ENCODE results near the gene VIPR2. TPM values are rescaled to one million over a fixed set of nuclear protein-coding genes. Genes with fewer than 3 reads are reported as not detected.

Gene VIPR2
- total RNA-seq, 2 experiments from 2014 or later: 0.83 to 1.7 TPM

- intact Hi-C loops (cut with micrococcal nuclease): no loop called here
- CTCF ChIA-PET: no interaction called here
- Mint-ChIP-seq H3K4me1 (ENCODE audit: low read depth) (peaks cover 23% of the 10 kb centered on the region), H3K4me3 (no peak overlapping the region), H3K27ac (no peak overlapping the region), H3K9me3 (peaks cover 6% of the 10 kb centered on the region), H3K36me3 (ENCODE audit: low read depth) (no peaks in the 10 kb centered on the region), H3K27me3 (ENCODE audit: low read depth) (peaks cover 8% of the 10 kb centered on the region)
- DNase-seq: no peak
These were observed 123.7 kb downstream of the VIPR2 start for GRCh38 chr7:159020987-159021386.

- peaks cover 23% of the 10 kb centered on the region for H3K4me1 Mint-ChIP-seq (ENCODE audit: low read depth)
- no peak overlapping the region for H3K4me3 Mint-ChIP-seq
- H3K36me3 Mint-ChIP-seq (ENCODE audit: low read depth): no peaks in the 10 kb centered on the region
- H3K27me3 Mint-ChIP-seq (ENCODE audit: low read depth): peaks cover 6% of the 10 kb centered on the region
- intact Hi-C loops (cut with micrococcal nuclease): loop anchor here (5.0 kb wide), 3 partner anchors 33 to 202 kb away; no protein-coding TSS in a partner anchor
- H3K27ac Mint-ChIP-seq: peak overlapping the region; percentile 54
- H3K9me3 Mint-ChIP-seq: peaks cover 6% of the 10 kb centered on the region
- peak; percentile 38 for DNase-seq
- CTCF ChIA-PET: interaction anchor here (1.8 kb wide), 1 partner anchor 42 kb away, joined by 9 read pairs; no protein-coding TSS in a partner anchor
These were observed 125.6 kb downstream of the VIPR2 start for GRCh38 chr7:159019111-159019510.

GRCh38 chr7:159017741-159018140, 126.9 kb downstream of the VIPR2 start:
- intact Hi-C loops (cut with micrococcal nuclease): loop anchor here (1.0 to 5.0 kb wide), 5 partner anchors 9 to 200 kb away; no protein-coding TSS in a partner anchor
- no peaks in the 10 kb centered on the region for H3K36me3 Mint-ChIP-seq (ENCODE audit: low read depth)
- peaks cover 6% of the 10 kb centered on the region for H3K27me3 Mint-ChIP-seq (ENCODE audit: low read depth)
- H3K4me3 Mint-ChIP-seq: no peak overlapping the region
- H3K27ac Mint-ChIP-seq: peak overlapping the region; percentile 54
- H3K9me3 Mint-ChIP-seq: peaks cover 6% of the 10 kb centered on the region
- CTCF ChIA-PET: interaction anchor here (0.5 kb wide), 1 partner anchor 14 kb away, joined by 3 read pairs; no protein-coding TSS in a partner anchor
- peak; percentile 67 for DNase-seq
- peaks cover 23% of the 10 kb centered on the region for H3K4me1 Mint-ChIP-seq (ENCODE audit: low read depth)

GRCh38 chr7:159017210-159017609, 127.5 kb downstream of the VIPR2 start:
- DNase-seq: no peak
- Mint-ChIP-seq H3K36me3 (ENCODE audit: low read depth) (no peaks in the 10 kb centered on the region), H3K9me3 (peaks cover 6% of the 10 kb centered on the region), H3K27me3 (ENCODE audit: low read depth) (peaks cover 6% of the 10 kb centered on the region), H3K4me3 (no peak overlapping the region), H3K4me1 (ENCODE audit: low read depth) (peaks cover 26% of the 10 kb centered on the region), H3K27ac (no peak overlapping the region)
- intact Hi-C loops (cut with micrococcal nuclease): loop anchor here (1.0 to 5.0 kb wide), 5 partner anchors 9 to 200 kb away; no protein-coding TSS in a partner anchor
- CTCF ChIA-PET: no interaction called here

- DNase-seq: no peak
- Mint-ChIP-seq H3K4me3 (no peak overlapping the region), H3K36me3 (ENCODE audit: low read depth) (no peaks in the 10 kb centered on the region), H3K27me3 (ENCODE audit: low read depth) (peaks cover 6% of the 10 kb centered on the region), H3K9me3 (peaks cover 6% of the 10 kb centered on the region), H3K27ac (no peak overlapping the region), H3K4me1 (ENCODE audit: low read depth) (peaks cover 26% of the 10 kb centered on the region)
- intact Hi-C loops (cut with micrococcal nuclease): loop anchor here (5.0 kb wide), 3 partner anchors 36 to 199 kb away; no protein-coding TSS in a partner anchor
- CTCF ChIA-PET: no interaction called here
These were observed 128.1 kb downstream of the VIPR2 start for GRCh38 chr7:159016591-159016990.

DNA sequence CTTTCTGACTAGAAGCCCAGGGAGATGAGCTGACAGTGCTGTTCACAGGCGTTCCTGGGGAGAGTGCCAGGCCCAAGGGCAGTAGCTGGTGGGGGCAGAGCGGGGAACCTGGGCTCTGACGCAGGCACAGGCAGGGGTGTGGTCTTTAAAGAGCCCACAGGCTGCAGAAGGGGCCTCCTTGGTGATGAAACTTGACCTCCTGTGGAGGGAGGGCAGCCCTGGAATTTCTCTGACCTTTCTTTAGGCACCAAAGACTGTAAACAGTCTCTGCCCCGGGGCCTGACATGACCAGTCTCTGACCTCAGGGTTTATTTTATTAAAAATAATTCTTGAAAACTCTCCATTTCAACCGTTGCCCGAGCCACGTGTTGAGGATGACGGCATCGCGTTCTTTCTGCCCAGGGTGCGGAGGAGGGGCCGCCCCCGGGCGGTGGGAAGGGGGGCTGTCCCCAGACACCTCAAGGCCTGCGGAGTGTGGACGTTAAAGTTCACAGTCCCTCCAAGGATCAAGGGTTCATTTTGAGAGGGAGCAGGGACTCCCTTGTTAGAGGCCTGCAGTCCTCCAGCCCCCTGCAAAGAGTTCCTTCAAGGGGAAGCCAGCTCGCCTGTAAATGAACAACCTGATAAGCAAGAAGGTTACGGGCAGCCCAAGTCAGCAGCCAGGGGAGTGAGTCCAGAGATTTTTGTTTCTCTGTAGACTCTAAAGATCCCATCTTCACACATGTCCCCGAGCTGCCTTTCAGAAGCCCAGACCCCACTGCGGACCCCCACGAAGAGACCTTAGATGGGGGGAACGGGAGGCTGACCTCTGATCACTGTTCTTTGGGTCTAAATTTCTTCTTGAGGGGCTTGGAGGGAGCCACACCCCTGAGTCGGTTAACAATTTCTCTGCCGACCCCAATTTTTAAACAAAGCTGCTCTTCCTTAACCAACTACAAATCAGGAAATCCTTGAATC, 128.9 kb downstream of the VIPR2 start:
- CTCF ChIA-PET: interaction anchor here (0.7 to 1.1 kb wide), 2 partner anchors 13 to 171 kb away, joined by 3 to 4 read pairs; no protein-coding TSS in a partner anchor

DNA sequence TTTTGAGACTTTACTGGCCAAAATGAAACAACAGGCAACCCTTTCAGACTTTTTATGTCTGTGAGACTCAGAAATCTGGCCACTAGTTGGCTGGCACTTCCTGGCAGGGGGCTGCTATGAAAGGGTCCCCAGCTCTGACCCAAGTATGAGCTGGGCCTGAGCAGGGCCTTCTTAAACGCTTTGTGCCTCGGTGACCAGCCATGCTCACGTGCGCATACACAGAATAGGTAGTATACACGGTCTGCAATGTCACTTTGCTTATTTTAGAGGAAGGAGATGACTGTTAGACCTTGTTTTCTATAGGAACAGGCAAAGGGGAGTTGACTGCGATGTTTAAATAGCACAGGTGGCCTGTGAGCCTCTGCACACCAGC, 129.6 kb downstream of the VIPR2 start:
- H3K27me3 Mint-ChIP-seq (ENCODE audit: low read depth): peaks cover 9% of the 10 kb centered on the region
- CTCF ChIA-PET: interaction anchor here (0.7 to 1.1 kb wide), 2 partner anchors 14 to 172 kb away, joined by 3 to 4 read pairs; no protein-coding TSS in a partner anchor
- peaks cover 26% of the 10 kb centered on the region for H3K4me1 Mint-ChIP-seq (ENCODE audit: low read depth)
- no peak overlapping the region for H3K4me3 Mint-ChIP-seq
- no peaks in the 10 kb centered on the region for H3K9me3 Mint-ChIP-seq
- intact Hi-C loops (cut with micrococcal nuclease): loop anchor here (5.0 kb wide), 3 partner anchors 37 to 198 kb away; no protein-coding TSS in a partner anchor
- no peak overlapping the region for H3K27ac Mint-ChIP-seq
- no peak for DNase-seq
- no peaks in the 10 kb centered on the region for H3K36me3 Mint-ChIP-seq (ENCODE audit: low read depth)

More for the DNA sequence above, 128.9 kb downstream of the VIPR2 start:
- no peak for DNase-seq
- Mint-ChIP-seq H3K27ac (no peak overlapping the region), H3K36me3 (ENCODE audit: low read depth) (no peaks in the 10 kb centered on the region), H3K4me1 (ENCODE audit: low read depth) (peaks cover 26% of the 10 kb centered on the region), H3K27me3 (ENCODE audit: low read depth) (peaks cover 6% of the 10 kb centered on the region), H3K9me3 (peaks cover 4% of the 10 kb centered on the region), H3K4me3 (no peak overlapping the region)
- intact Hi-C loops (cut with micrococcal nuclease): loop anchor here (5.0 kb wide), 3 partner anchors 37 to 198 kb away; no protein-coding TSS in a partner anchor

DNA sequence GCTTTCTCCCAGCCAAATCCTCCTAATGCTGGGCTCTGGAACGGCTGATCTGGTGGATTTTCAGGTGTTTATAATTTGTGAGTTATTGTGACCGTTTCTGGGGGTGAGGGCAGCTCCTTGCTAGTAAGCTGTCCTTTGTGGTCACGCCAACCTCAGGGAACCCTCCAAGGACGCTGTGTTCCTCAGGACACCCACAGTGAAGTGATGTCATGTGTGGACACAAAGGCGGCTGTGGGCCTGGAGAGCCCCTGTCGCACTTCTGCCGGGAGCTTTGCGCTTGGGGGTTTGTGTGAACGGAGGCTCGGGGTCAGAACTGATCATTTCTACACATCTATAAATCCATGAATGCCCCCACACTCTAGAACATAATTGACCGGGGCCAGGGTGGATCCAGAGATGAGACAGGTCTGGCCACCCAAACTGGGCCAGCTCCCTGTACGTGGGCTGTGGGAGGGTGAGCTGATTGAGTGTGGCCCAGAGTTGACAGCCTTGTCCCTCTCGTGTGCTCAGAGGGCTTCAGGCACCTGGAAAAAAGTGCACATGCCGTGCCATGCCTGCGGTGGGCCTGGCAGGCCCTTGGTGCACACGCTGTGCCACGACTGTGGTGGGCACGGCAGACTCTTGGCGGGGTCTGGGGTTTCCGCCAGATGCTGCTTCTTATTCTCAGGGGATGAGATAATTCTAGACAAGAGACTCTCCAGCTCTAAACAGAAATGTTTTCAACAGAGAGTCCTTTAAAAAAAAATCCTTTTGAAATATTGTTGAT, 130.2 kb downstream of the VIPR2 start:
- H3K36me3 Mint-ChIP-seq (ENCODE audit: low read depth): no peaks in the 10 kb centered on the region
- no peak for DNase-seq
- no peak overlapping the region for H3K4me3 Mint-ChIP-seq
- intact Hi-C loops (cut with micrococcal nuclease): loop anchor here (5.0 kb wide), 3 partner anchors 38 to 197 kb away; no protein-coding TSS in a partner anchor
- no peak overlapping the region for H3K27ac Mint-ChIP-seq
- CTCF ChIA-PET: interaction anchor here (0.7 to 1.1 kb wide), 2 partner anchors 14 to 173 kb away, joined by 3 to 4 read pairs; no protein-coding TSS in a partner anchor
- H3K27me3 Mint-ChIP-seq (ENCODE audit: low read depth): peaks cover 12% of the 10 kb centered on the region
- peaks cover 26% of the 10 kb centered on the region for H3K4me1 Mint-ChIP-seq (ENCODE audit: low read depth)
- no peaks in the 10 kb centered on the region for H3K9me3 Mint-ChIP-seq

DNA sequence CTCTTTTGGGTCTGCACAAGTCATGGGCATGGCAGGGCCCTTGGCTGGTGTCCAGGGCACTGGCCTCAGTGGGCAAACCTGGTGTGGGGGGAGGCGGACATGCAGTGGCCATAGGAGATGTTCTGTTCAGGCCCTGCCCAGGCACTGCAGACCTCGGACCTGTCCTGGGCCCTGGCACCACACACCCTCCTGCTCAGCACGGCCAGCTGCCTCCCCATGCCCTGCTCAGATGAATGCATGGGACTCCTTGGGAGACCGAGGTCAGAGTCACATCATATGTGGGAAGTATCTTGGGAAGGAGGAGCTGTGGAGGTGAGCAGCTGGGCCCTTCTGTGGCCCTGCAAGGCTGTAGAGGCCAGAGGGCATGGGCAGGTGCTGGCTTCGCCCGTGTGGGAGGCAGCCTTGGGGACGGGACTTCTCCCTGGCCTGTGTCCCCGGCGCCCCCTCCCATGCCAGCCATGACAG, 130.8 kb downstream of the VIPR2 start:
- Mint-ChIP-seq H3K27me3 (ENCODE audit: low read depth) (peaks cover 6% of the 10 kb centered on the region), H3K4me1 (ENCODE audit: low read depth) (peaks cover 20% of the 10 kb centered on the region), H3K4me3 (no peak overlapping the region), H3K27ac (no peak overlapping the region), H3K9me3 (no peaks in the 10 kb centered on the region), H3K36me3 (ENCODE audit: low read depth) (no peaks in the 10 kb centered on the region)
- intact Hi-C loops (cut with micrococcal nuclease): no loop called here
- CTCF ChIA-PET: no interaction called here
- DNase-seq: no peak

DNA sequence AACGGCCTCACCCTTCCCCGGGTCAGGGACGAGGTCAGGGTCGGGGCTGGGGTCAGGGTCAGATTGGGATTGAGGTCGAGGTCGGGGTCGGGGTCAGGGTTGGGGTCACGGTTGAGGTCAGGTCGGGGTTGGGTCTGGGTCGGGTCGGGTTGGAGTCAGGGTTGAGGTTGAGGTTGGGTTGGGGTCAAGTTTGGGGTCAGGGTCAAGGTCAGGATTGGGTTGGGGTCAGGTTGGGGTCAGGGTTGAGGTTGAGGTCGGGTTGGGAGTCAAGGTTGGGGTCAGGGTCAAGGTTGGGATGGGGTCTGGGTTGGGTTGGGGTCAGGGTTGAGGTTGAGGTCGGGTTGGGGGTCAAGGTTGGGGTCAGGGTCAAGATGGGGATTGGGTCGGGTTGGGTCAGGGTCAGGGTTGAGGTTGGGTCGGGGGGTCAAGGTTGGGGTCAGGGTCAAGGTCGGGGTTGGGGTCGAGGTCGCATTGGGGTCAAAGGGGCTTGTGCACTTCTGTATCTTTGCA, 131.4 kb downstream of the VIPR2 start:
- Mint-ChIP-seq H3K36me3 (ENCODE audit: low read depth) (no peaks in the 10 kb centered on the region), H3K9me3 (no peaks in the 10 kb centered on the region)

DNA sequence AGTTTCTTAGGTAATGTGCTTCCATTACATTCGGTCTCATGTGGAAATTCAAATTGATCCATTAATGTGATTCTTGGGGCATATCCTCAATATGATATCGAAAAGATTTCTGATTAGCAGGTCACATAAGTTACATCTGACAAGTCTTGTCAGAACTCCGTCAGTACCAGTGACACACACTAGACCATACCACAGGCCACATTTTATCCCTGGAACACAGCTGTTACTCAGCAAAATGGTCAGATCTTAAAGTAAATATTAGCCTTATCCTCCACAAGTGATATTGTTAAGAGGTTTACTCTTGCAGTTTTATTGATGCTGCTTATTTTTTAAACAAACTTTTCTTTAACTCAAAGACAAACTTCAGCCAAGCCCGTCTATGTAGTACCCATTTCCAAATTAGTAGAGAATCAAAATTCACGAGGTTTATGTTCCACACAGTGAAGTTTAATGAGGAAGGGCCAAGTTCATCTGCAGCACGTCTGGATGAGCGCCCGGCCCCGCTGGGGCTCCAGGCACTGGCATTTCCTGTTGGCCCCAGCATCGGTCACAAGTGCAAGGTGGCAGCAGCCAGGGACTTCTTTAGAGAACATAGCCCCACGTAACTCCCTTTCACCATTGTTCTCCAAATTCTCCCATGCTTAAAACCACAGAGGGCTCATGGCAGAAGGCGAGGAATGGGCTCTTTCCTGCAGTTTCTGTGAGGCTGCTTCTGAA, 132.2 kb downstream of the VIPR2 start:
- no peaks in the 10 kb centered on the region for H3K36me3 Mint-ChIP-seq (ENCODE audit: low read depth)
- H3K9me3 Mint-ChIP-seq: no peaks in the 10 kb centered on the region
- CTCF ChIA-PET: no interaction called here
- DNase-seq: no peak
- peaks cover 10% of the 10 kb centered on the region for H3K4me1 Mint-ChIP-seq (ENCODE audit: low read depth)
- H3K27me3 Mint-ChIP-seq (ENCODE audit: low read depth): peaks cover 6% of the 10 kb centered on the region
- no peak overlapping the region for H3K27ac Mint-ChIP-seq
- no peak overlapping the region for H3K4me3 Mint-ChIP-seq
- intact Hi-C loops (cut with micrococcal nuclease): no loop called here

More for the DNA sequence above, 131.4 kb downstream of the VIPR2 start:
- CTCF ChIA-PET: no interaction called here
- intact Hi-C loops (cut with micrococcal nuclease): no loop called here
- Mint-ChIP-seq H3K4me1 (ENCODE audit: low read depth) (peaks cover 16% of the 10 kb centered on the region), H3K4me3 (no peak overlapping the region), H3K27ac (no peak overlapping the region), H3K27me3 (ENCODE audit: low read depth) (peaks cover 6% of the 10 kb centered on the region)
- no peak for DNase-seq
